Measurements from ENCODE around the gene MAML2.

The MAML2 gene

GRCh38 chr11:96114178-96115064 is 228.6 kb downstream of the MAML2 start:
- DNase-seq, result no peak

- DNase-seq, result no peak
Measured at GRCh38 chr11:96113193-96113681, 229.8 kb downstream of the MAML2 start.

DNA sequence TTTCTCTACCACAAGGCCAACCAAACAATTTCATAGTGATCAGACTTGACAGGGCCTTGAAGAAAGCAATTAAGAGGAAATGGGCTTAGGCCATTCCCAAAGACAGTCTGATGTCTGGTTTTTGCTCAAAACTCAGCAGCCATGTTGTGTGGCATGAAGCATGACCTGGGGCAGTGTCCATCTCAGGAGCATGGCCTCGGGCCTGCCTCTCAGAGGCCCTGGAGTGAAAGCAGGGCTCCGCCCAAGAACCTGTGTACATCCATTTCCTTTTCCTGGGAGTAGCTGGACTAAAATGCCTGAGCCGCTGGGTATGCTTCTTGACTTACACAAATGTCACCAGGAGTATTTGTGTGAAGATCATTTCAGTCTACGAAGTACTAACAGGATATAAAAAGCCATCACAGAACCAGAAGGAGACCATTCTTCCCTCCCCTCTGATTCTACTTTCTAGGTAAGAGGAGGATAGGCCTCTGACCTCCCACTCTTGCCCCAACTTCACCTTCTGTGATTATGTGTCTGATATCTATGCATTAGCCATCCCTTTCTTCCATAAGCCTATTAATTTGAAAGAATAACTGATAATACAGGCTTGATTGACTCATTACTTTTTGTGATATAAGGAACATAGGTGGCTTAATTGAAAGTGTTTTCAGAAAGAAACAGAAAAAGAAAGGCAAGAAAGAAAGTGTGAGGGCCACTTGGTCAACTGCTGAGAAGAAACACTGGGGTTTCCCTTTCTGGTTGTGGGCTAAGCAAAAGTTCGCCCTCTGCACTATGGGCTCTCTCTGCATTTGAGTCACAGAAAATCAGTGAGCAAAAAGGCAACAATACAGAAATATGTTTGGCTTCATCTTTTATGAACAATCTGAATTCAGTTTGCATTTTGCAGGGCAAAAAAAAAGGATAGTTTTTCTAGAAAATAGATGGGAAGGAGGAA is 230.5 kb downstream of the MAML2 start:
- DNase-seq, result no peak

- DNase-seq, result no peak
Measured at GRCh38 chr11:96111308-96111707, 231.7 kb downstream of the MAML2 start.

- no peak for DNase-seq
Measured at GRCh38 chr11:96110302-96110701, 232.7 kb downstream of the MAML2 start.

DNA sequence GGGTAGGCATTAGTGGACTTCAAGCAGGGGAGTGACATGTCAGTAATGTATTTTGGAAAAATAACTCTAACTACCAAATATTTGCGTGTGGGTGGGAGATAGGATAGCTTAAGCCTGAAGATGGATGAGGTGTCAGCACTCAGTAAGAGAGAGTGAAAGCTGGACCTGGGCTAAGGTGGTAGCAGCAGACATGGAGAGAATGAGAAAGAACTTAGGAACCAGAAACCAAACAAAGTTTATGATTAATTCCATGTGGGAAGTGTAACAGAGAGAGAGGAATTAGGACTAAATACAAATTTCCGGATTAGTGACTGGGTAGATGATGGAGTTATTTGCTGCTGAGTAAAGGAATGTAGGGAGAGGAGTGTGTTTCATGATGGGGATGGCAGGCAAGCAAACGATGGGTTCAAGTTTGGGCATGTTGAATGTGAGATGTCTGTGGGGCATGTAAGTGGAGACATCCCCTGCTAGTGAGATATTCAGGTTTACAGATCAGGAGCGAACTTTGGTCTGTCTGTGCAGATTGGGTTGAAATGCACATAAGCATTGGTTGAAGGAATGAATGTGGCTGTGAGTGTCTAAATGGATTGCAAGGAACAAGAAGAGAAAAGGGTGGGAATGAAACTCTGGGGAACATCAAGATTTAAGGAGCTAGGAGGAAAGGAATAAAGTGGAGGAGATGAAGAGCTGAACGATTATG is 233.5 kb downstream of the MAML2 start:
- DNase-seq, result no peak

DNA sequence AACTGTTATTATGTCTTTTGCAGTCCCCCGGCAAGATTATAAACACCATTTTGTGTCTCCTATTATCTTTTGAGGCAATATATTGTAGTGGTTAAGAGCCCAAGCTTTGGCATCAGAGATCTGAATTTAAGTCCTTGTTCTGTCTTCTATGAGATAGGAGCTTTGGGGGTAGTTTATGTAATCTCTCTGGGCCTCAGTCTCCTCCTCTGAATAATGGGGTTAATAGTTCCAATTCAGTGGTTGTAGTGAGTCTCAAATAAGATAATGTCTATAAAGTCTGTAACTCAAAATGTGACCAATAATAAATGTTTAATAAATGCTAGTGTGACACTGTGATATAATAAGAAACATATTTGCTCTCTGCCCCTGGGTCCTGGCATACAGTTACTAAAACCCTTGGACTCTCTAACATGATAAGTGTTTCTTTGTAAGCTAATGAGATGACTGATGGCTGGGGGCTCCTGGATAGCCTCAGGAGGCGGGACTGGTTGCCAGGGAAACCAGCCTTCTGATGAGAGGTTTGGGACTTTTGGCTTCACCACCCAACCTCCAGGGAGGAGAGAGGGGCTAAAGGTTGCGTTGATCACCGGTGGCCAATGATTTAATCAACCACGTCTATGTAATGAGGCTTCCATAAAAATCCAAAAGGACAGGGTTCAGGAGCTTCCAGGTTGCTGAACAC is 235.7 kb downstream of the MAML2 start:
- DNase-seq, result no peak

- no peak for DNase-seq
Measured at GRCh38 chr11:96106645-96107044, 236.3 kb downstream of the MAML2 start.

GRCh38 chr11:96105944-96106343 is 237.1 kb downstream of the MAML2 start:
- DNase-seq, result no peak

GRCh38 chr11:96105197-96105895 is 237.6 kb downstream of the MAML2 start:
- no peak for DNase-seq

GRCh38 chr11:96104496-96104895 is 238.5 kb downstream of the MAML2 start:
- DNase-seq, result no peak

DNA sequence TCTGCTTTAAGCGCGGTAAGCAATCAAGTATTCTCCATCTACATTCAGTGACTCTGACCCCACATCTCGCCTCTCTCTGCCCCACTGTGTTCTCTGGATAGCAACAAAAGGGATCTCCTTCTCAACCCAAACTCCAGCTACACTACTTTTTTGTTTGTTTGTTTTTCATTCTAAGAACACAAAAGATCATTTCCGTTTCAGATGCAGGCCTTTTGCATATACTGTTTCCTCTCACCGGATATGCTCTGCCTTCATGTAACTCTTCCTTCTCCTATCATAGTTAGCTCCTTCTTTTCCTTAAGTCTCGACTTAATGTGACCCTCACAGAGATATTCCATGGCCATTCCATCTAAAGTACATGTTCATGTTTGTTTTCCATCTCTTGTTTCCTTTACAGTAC is 239.3 kb downstream of the MAML2 start:
- no peak for DNase-seq

GRCh38 chr11:96103102-96103501 is 239.9 kb downstream of the MAML2 start:
- no peak for DNase-seq

- no peak for DNase-seq
Measured at GRCh38 chr11:96102664-96103078, 240.3 kb downstream of the MAML2 start.

DNA sequence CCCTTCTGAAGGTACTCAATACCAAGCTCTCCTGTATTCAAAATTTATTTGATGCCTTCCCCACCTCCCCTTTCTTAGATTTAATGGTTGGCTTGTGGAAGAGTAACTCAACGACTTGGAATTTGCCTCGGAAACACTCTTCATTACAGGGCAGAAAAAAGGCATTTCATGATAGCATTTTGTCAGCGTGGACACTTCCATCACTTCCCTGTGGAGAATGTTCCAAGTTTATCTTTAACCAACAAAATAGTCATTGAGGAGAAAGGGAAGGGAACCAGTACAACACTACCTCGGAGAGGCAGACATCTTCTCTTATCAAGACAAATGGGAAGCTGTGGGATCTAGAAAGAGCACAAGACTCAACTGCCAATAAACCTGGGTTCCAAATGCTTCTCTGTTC is 241.8 kb downstream of the MAML2 start:
- no peak for DNase-seq

DNA sequence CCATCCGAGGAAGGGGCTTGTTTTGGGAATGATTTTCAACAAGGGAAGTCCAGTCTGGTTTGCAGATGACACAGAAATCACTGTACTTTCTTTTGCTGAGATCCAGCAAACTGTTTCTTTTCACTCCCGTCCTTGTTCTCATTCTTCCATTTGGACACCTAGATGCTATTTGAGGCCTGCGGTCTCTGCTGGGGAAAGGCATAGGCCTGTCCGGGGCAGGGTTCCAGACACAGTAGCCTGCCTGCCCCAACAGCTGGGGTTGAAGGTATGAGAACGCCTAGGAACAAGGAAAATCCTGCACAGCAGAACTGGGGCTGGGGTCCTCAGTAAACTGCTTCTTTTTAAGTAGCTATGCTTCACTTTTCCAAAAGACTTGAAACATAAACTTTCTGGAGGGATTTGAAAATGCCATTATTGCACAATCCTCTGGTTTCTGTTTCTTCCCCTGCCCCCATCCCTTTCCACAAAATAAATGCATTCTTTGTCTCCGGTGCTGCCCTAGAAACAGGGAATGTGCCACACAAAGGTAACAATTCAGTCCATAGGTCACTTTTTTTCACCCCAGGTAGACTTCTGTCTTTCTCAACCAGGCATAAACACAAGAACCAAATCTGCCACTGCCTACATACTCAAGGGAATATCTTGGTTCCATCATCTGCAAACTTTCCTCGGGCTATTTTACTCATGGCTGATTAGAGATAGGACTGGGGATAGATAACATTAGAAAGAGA is 244.3 kb downstream of the MAML2 start:
- DNase-seq, result no peak

DNA sequence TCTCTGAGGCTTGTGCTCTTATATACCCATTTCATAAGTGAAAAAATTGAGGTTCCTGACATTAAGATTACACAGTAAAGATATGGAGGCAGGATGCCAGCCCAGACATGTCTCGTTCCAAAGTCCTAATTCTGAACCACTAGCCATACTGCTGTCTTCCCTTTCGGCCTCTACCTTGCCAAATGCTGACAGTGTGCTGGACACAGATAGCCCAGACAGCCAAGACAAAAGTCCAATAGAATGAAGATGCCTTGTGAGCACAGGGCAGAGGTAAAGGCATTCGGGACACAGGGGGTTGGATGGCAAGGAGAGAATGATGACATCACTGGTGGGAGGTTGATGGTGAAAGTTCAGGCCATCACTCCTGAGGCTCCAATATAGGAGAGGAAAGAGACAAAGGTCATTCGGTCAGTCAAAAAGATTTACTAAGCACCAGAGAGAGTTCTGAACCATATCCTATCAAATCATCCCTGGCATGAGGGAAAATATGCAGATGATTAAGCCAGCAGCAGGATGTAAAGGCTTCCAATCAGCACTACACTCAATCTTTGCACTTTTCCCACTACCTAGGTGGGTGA is 245.1 kb downstream of the MAML2 start:
- no peak for DNase-seq

- DNase-seq, result no peak
Measured at GRCh38 chr11:96096360-96096759, 246.6 kb downstream of the MAML2 start.

DNA sequence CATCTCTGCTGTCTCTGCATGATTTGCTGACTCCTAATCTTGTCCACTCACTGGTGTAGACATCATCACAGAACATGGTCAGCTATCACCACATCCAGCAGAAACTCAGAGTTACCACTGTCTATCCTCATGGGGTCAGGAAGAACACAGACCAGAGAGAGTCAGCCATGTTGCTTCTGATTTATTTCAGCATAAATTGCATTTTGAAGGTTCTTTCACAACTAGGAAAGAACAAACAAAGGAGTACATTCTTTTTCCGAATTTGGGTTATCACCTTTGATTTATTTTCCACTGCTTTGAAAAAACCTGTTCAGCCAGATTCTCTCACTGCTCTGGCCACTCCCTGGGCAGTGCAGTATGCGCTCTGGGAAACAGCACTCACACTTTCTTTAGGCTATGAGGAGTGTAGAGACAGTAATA is 247.1 kb downstream of the MAML2 start:
- no peak for DNase-seq

DNA sequence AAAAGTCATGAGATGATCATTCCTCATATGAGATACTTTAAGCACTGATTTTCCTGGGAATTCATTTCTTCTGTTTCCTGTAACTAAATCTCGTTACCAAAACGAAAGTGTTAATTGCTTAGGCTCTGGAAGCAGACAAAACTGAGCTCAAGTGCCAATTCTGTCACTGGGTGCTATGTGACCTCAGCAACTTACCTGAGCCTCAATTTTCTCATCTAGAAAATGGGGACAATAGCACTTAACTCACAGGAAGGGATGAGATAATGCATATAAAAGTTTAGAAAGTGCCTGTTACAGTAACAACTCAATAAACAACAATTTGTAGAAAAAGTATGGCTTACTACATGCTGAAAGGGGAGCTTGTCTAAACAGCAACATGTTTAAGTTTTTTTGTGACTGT is 248.8 kb downstream of the MAML2 start:
- DNase-seq, result no peak

DNA sequence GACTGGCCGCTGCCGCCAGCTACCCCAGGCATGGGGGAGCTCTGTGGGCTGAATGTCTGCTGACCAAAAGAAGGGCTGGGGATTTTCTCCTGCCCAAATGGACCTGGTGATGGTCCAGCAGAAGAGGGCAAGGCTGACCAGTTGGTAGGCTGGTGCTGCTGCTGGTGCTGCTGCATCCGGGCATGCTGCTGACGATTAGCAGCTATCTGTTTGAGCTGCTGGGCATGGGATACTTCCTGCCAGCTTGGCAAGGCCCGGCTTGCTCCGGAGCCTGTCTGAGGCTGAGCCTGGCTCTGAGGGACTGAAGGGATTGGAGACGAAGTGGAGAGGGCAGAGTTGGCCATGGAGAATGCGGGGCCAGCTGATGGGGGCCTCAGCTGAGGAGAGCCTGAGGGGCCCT is 250.5 kb downstream of the MAML2 start:
- DNase-seq, result no peak

Data from right forelimb (tissue), 1 donor.